ENCODE data around the gene MAD2L1.

- TF ChIP-seq, protein P1, sequence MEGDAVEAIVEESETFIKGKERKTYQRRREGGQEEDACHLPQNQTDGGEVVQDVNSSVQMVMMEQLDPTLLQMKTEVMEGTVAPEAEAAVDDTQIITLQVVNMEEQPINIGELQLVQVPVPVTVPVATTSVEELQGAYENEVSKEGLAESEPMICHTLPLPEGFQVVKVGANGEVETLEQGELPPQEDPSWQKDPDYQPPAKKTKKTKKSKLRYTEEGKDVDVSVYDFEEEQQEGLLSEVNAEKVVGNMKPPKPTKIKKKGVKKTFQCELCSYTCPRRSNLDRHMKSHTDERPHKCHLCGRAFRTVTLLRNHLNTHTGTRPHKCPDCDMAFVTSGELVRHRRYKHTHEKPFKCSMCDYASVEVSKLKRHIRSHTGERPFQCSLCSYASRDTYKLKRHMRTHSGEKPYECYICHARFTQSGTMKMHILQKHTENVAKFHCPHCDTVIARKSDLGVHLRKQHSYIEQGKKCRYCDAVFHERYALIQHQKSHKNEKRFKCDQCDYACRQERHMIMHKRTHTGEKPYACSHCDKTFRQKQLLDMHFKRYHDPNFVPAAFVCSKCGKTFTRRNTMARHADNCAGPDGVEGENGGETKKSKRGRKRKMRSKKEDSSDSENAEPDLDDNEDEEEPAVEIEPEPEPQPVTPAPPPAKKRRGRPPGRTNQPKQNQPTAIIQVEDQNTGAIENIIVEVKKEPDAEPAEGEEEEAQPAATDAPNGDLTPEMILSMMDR (conservative IDR thresholded peaks at IDR 0.05; ENCODE audit: low read length), result no peak
- no peak for TF ChIP-seq EZH2phosphoT487 (IDR thresholded peaks at IDR 0.05; ENCODE audit: borderline replicate concordance)
Measured at GRCh38 chr4:120018786-120019185, 47.9 kb downstream of the MAD2L1 start.

Measured in Loucy (cell line).